ENCODE measurements around the gene NHS. TPM values are rescaled to one million over a fixed set of nuclear protein-coding genes. Genes with fewer than 3 reads are reported as not detected.
A peak's percentile ranks its signal among the peaks of the same experiment; 100 is the strongest.

NHS gene
- total RNA-seq, 1 donor from 2014 or later: 7.3 TPM

DNA sequence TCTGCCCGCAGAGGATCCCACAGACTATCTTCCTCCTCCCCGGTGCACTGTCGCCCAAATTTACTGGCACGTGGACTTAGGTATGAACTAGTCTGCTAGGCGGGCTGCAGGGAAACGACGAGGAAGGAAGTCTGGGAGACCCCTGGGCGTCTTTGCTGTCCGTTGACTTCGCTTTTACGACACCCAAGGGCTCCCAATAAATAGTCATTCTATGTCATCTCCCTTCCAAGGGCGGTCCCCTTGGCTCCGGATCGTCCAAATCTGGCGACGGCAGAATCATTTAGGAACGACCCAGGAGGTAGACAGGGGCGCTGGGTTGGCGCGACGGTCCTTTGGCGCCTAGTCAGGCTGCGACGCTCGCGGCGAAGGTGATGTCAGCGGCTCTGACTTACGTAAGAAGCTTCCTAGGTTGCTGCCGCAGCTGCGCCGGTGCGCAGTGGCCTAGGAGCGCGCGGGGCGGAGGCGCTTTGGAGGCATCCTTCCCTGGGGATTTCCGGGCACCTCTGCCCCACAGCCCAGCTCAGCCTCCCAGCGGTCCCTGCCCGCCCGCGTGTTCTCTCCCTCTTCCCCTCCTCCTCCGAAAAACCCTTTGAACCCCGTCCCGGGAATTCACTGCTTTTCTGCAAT is 2.2 kb downstream of the NHS start:
- no peaks in the 10 kb centered on the region for H3K9me3 Mint-ChIP-seq
- H3K27ac Mint-ChIP-seq: peak overlapping the region; percentile 34
- H3K27me3 Mint-ChIP-seq: peaks cover 28% of the 10 kb centered on the region
- no peaks in the 10 kb centered on the region for H3K36me3 Mint-ChIP-seq (ENCODE audit: low read depth)
- H3K4me1 Mint-ChIP-seq: peaks cover 2% of the 10 kb centered on the region
- intact Hi-C loops (cut with micrococcal nuclease): no loop called here
- no peak overlapping the region for H3K4me3 Mint-ChIP-seq
- DNase-seq: peak; percentile 49

DNA sequence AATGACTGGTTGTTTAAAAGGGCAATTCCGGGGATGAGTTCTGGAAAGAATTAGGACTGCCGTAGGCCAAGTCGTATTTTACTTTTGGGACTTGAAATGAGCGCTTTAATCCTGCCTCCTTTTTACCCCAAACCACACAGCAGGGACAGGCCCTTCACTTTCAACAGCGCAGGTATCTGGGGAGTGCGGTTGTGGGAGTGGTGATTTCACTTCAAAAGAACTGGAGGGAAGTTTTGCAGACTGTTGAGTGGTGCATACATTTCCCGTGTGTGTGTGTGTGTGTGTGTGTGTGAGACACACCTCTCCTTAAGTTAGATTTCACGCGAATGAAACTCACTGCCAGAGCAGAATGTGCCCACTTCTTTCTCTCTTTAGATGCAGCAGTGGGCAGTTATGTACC is 2.8 kb downstream of the NHS start:
- peaks cover 2% of the 10 kb centered on the region for H3K4me1 Mint-ChIP-seq
- H3K27ac Mint-ChIP-seq: peak overlapping the region; percentile 34
- H3K4me3 Mint-ChIP-seq: peak overlapping the region; percentile 41
- DNase-seq: peak; percentile 53
- intact Hi-C loops (cut with micrococcal nuclease): no loop called here
- no peaks in the 10 kb centered on the region for H3K9me3 Mint-ChIP-seq
- no peaks in the 10 kb centered on the region for H3K36me3 Mint-ChIP-seq (ENCODE audit: low read depth)
- peaks cover 25% of the 10 kb centered on the region for H3K27me3 Mint-ChIP-seq

DNA sequence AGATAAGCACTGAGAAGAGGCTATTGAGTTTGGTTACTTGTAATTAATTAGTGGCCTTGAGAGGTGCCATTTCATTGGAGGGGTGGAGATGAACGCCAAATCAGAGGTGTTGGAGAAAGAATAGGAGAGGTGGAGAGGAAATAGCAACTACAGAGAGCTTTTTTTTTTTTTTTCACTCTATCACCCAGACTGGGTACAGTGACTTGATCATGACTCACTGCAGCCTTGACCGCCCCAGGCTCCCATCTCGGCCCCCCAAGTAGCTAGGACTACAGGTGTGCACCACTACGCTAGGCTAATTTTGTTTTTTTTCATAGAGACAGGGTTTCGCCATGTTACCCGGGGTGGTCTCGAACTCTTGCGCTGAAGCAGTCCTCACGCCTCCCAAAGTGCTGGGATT is 5.2 kb downstream of the NHS start:
- DNase-seq: no peak
- peaks cover 14% of the 10 kb centered on the region for H3K27me3 Mint-ChIP-seq
- H3K9me3 Mint-ChIP-seq: no peaks in the 10 kb centered on the region
- H3K27ac Mint-ChIP-seq: no peak overlapping the region
- peaks cover 2% of the 10 kb centered on the region for H3K4me1 Mint-ChIP-seq
- H3K36me3 Mint-ChIP-seq (ENCODE audit: low read depth): no peaks in the 10 kb centered on the region
- intact Hi-C loops (cut with micrococcal nuclease): no loop called here
- H3K4me3 Mint-ChIP-seq: no peak overlapping the region

DNA sequence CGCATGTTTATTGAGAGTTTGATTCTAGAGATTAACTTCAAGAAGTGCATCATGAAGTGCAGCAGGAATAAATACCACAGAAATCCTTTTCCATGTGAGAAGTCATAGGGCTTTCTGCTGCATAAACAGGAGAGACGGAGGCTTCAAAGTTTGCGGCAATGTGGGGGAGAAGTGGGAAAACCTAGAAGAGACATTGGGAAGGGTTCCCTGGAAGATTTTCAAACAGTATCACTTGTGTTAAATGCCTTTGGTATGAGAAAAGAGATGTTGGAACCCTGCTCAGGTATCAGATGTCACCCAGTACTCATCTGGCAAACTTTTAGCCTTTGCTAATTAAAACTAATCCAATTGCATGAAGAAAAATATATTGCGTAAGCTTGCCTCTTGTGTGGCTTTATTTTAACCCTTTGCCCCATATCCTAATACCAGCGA is 15.4 kb downstream of the NHS start:
- no peaks in the 10 kb centered on the region for H3K36me3 Mint-ChIP-seq (ENCODE audit: low read depth)
- no peaks in the 10 kb centered on the region for H3K27me3 Mint-ChIP-seq
- no peak overlapping the region for H3K27ac Mint-ChIP-seq
- no peaks in the 10 kb centered on the region for H3K9me3 Mint-ChIP-seq
- H3K4me1 Mint-ChIP-seq: no peaks in the 10 kb centered on the region
- no peak overlapping the region for H3K4me3 Mint-ChIP-seq
- no peak for DNase-seq
- intact Hi-C loops (cut with micrococcal nuclease): no loop called here

DNA sequence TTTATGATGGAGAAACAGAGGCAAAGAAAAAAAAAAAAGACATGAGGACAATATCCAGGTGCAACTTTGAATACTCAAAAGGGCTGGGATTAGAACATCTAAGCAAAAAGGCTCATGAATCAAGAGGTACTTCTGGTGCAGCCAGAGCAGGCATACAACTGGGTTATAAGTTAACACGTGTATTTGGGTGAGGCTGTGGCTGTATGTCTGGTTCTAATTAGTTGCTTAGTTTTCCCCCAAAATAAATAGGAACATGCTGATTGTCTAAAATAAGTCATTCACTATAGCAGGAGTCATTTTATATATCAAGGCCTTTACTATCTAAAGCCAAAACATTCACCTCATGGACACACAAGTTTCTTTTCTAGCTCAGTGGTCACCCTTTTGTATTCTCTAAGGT is 20.2 kb downstream of the NHS start:
- H3K4me1 Mint-ChIP-seq: no peaks in the 10 kb centered on the region
- intact Hi-C loops (cut with micrococcal nuclease): no loop called here
- no peak overlapping the region for H3K4me3 Mint-ChIP-seq
- no peaks in the 10 kb centered on the region for H3K36me3 Mint-ChIP-seq (ENCODE audit: low read depth)
- DNase-seq: no peak
- no peak overlapping the region for H3K27ac Mint-ChIP-seq
- peaks cover 4% of the 10 kb centered on the region for H3K9me3 Mint-ChIP-seq
- no peaks in the 10 kb centered on the region for H3K27me3 Mint-ChIP-seq

DNA sequence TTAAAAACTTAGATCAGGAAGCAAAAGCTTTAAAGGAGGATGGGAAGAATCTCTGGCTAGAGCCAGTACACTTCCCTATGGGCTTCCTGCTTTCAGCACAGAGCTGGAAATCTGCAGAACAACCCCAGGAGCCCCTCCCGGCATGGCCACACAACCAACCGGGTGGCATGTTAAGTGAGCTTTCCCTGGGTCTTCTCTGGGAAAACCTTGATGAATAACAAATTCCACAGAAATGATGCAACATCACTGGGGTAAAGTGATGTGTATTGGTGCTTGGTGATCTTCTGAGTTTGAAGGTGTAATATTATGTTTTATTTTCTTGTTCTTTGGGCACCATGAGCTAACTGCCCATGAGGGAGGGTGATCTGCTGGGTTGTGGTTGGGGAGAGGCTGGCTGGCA is 22.1 kb downstream of the NHS start:
- no peaks in the 10 kb centered on the region for H3K27me3 Mint-ChIP-seq
- no peaks in the 10 kb centered on the region for H3K4me1 Mint-ChIP-seq
- no peak for DNase-seq
- no peak overlapping the region for H3K4me3 Mint-ChIP-seq
- H3K36me3 Mint-ChIP-seq (ENCODE audit: low read depth): no peaks in the 10 kb centered on the region
- peaks cover 4% of the 10 kb centered on the region for H3K9me3 Mint-ChIP-seq
- no peak overlapping the region for H3K27ac Mint-ChIP-seq
- intact Hi-C loops (cut with micrococcal nuclease): no loop called here

DNA sequence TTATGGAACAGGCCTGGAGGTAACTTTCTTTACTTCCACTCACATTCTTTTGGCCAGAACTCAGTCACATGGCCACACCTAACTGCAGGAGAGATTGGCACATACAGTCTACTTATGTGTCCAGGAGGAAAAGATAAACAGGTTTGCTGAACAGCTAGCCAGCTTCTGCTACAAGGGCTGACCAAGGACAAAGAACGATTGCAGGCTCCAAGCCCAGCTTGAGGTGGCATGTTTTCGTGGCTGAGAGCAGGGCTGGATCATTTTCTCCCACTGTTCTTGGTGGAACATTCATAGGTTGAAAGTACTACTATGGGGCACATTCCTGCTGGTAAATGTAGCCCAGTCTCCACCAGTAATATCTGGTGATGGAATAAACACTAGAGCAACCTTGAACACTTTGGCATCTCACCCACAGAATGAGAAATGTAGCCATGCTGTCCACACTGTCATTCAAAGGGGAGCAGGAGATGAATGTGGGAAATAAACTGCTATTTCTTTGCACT is 28.2 kb downstream of the NHS start:
- Mint-ChIP-seq H3K36me3 (ENCODE audit: low read depth) (no peaks in the 10 kb centered on the region), H3K9me3 (no peaks in the 10 kb centered on the region), H3K4me3 (no peak overlapping the region), H3K27me3 (no peaks in the 10 kb centered on the region), H3K27ac (no peak overlapping the region), H3K4me1 (no peaks in the 10 kb centered on the region)
- intact Hi-C loops (cut with micrococcal nuclease): no loop called here
- DNase-seq: no peak

DNA sequence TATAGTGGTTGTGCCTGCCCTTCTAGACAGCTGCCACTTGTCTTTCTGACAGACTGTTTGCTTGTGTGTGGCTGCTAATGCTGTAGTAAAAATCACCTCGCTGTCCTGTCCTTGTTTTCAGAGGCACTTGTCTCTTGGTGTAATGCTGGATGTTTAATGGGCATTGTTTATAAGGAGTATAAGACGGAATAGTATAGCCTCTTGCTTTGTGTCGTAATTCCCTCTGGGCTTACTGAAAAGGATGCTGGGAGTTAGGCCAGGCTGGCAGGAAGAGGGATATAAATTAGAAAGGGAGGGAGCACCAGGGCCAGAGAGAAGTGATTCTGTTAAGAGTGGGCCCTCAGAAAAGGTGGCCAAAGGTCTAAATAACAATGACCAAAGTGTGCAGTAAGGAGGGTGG is 29.0 kb downstream of the NHS start:
- intact Hi-C loops (cut with micrococcal nuclease): no loop called here
- Mint-ChIP-seq H3K36me3 (ENCODE audit: low read depth) (no peaks in the 10 kb centered on the region), H3K4me3 (no peak overlapping the region), H3K9me3 (no peaks in the 10 kb centered on the region), H3K27ac (no peak overlapping the region), H3K27me3 (no peaks in the 10 kb centered on the region), H3K4me1 (no peaks in the 10 kb centered on the region)
- DNase-seq: no peak

DNA sequence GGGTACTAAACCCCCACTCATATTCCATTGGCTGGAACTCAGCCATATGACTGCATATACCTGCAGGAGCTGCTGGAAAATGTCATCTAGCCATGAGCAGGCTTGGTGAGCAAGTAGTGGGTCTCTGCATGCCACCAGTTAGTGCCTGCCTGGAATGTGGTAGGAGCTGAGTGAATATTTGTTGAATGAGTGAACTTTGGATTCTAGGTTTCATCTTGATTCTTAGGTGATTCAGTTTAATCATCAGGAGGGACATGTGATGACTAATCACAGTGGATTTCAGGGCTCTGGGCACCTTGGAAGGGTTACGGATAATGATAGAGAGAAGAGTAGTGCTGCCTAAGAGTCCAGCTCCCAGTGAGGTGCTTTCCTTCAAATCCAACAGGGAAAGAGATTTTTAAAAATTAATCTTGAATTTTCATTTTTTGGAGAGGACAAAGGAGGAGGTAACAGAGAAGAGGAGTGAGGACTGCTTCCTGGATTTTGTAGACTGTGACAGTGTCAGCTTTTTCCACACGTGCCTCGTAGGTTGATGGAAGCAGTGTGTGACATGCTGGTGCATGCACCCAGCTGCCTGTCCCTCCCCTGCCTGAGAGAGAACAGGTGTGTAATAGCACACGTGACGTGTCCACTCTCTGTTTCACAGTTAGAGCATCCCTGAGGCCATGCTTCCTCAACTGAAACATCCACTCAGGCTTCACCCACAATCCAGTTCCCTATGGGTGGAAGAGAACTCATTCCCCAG is 30.4 kb downstream of the NHS start:
- Mint-ChIP-seq H3K4me1 (no peaks in the 10 kb centered on the region), H3K27ac (no peak overlapping the region), H3K4me3 (no peak overlapping the region), H3K27me3 (no peaks in the 10 kb centered on the region), H3K9me3 (no peaks in the 10 kb centered on the region), H3K36me3 (ENCODE audit: low read depth) (no peaks in the 10 kb centered on the region)
- intact Hi-C loops (cut with micrococcal nuclease): no loop called here
- DNase-seq: no peak

DNA sequence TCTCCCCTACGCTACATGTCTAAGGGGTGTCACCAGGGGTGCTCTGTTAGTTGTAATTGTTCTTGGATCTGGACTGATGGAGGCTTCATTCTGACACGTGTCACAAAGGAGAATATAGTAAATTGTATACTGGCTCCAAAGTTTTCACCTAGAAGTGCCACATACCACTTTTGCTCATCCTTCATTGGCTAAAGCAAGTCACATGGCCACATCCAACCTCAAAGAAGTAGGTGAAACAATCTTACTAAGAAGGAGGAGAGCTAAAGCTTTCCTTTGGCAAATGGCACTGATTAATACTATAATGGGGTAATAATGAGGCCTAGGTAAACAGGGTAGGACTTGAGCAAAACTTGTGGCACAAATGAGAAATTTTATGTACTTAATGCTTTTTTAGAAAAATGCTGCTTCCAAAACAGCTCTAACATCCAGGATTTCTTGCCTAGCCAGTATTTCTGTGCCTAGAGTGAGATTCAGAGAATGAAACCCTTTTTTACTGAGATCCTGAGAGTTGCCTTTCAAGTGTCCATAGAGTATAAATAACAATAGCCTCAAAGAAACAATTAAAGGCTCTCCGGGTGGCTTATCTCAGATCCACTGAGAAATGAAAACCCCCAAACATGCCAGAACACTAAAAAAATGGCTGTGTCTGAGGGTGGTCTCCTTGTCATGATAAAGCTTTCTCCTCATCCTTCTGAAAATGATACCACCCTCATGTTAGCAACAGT is 34.7 kb downstream of the NHS start:
- Mint-ChIP-seq H3K27me3 (no peaks in the 10 kb centered on the region), H3K36me3 (ENCODE audit: low read depth) (no peaks in the 10 kb centered on the region), H3K4me3 (no peak overlapping the region), H3K4me1 (peaks cover 2% of the 10 kb centered on the region), H3K9me3 (no peaks in the 10 kb centered on the region), H3K27ac (no peak overlapping the region)
- no peak for DNase-seq
- intact Hi-C loops (cut with micrococcal nuclease): no loop called here

DNA sequence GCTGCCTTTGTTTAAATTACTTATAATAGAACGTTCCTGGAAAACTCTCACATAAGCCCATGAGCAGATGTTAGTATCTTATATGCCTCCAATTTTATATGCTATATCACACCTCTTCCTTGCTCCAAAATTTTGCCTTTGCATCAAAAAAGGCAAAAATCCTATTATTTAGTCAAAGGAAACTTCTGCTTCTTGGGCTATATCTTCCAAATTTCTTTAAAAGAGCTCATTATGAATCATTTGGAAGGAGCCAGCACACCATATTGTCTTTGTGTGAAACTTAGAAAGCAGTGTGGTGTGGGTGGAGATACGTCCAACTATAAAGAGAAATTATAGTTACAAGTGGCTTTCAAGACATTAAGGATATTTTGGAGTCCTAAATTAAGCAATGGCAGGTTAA is 35.7 kb downstream of the NHS start:
- intact Hi-C loops (cut with micrococcal nuclease): no loop called here
- Mint-ChIP-seq H3K27me3 (no peaks in the 10 kb centered on the region), H3K27ac (no peak overlapping the region), H3K4me1 (peaks cover 2% of the 10 kb centered on the region), H3K9me3 (no peaks in the 10 kb centered on the region), H3K4me3 (no peak overlapping the region), H3K36me3 (ENCODE audit: low read depth) (no peaks in the 10 kb centered on the region)
- no peak for DNase-seq

DNA sequence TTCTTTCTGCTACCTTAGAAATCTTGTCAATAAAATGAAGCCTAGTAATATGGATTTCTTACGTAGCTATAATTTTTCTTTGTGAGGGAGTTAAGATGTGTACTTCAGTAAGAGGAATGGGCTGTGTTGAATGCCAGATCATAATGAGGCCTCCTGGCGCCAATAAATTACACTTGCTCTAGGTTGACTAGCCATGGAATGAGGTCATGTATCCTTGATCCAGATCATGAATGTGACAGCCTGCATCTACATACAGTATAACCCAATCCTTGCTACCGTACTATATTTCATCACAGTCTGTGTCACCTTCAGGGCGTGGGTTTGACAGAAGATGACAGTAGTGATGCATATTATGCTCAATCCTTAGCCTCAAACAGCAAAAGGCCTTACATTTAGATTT is 36.2 kb downstream of the NHS start:
- Mint-ChIP-seq H3K4me1 (peaks cover 2% of the 10 kb centered on the region), H3K9me3 (no peaks in the 10 kb centered on the region), H3K27ac (no peak overlapping the region), H3K4me3 (no peak overlapping the region), H3K27me3 (no peaks in the 10 kb centered on the region), H3K36me3 (ENCODE audit: low read depth) (no peaks in the 10 kb centered on the region)
- no peak for DNase-seq
- intact Hi-C loops (cut with micrococcal nuclease): no loop called here

DNA sequence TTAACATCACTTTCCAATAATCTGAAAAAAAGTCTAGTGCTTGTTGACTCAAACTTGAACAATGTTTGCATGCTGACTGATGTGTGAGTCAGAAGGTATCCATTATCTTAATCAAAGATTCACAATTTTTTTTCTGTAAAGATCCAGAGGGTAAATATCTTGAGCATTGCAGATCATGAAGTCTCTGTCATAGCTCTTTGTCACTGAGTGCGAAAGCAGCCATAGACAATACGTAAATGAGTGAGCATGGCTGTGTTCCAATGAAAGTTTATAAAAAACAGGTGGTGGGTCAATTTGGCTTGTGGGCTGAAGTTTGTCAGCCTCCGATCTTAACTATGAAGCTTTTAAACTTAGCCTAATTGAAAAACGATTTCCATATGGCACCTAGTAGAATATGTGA is 37.7 kb downstream of the NHS start:
- intact Hi-C loops (cut with micrococcal nuclease): no loop called here
- no peaks in the 10 kb centered on the region for H3K36me3 Mint-ChIP-seq (ENCODE audit: low read depth)
- H3K9me3 Mint-ChIP-seq: no peaks in the 10 kb centered on the region

DNA sequence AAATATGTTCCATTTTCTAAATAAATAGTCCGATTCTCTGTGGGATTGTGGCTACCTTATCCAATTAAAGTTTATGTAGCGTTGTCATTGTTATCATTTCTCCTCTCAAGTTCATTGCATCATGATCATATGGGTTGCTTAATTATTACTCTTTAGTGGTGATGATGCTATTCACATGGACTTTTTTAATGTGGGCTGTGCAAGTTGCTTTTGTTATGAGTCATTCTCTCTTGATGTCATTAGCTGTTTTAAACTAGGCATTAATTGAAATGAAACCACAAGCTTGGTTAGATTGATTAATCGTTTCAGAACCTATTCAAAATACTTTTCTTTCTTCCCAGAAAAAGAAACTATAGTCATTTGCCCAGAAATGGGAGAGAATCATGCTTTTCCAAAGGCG is 38.2 kb downstream of the NHS start:
- Mint-ChIP-seq H3K9me3 (no peaks in the 10 kb centered on the region), H3K4me3 (no peak overlapping the region), H3K4me1 (peaks cover 2% of the 10 kb centered on the region), H3K27me3 (no peaks in the 10 kb centered on the region), H3K36me3 (ENCODE audit: low read depth) (no peaks in the 10 kb centered on the region), H3K27ac (no peak overlapping the region)
- no peak for DNase-seq
- intact Hi-C loops (cut with micrococcal nuclease): no loop called here

More for the DNA sequence above, 37.7 kb downstream of the NHS start:
- Mint-ChIP-seq H3K27me3 (no peaks in the 10 kb centered on the region), H3K4me3 (no peak overlapping the region), H3K27ac (no peak overlapping the region), H3K4me1 (peaks cover 2% of the 10 kb centered on the region)
- DNase-seq: no peak
